ENCODE results near the gene GPSM1.

- TF ChIP-seq, protein P1, sequence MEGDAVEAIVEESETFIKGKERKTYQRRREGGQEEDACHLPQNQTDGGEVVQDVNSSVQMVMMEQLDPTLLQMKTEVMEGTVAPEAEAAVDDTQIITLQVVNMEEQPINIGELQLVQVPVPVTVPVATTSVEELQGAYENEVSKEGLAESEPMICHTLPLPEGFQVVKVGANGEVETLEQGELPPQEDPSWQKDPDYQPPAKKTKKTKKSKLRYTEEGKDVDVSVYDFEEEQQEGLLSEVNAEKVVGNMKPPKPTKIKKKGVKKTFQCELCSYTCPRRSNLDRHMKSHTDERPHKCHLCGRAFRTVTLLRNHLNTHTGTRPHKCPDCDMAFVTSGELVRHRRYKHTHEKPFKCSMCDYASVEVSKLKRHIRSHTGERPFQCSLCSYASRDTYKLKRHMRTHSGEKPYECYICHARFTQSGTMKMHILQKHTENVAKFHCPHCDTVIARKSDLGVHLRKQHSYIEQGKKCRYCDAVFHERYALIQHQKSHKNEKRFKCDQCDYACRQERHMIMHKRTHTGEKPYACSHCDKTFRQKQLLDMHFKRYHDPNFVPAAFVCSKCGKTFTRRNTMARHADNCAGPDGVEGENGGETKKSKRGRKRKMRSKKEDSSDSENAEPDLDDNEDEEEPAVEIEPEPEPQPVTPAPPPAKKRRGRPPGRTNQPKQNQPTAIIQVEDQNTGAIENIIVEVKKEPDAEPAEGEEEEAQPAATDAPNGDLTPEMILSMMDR (IDR thresholded peaks at IDR 0.05; ENCODE audit: poor library complexity), result no peak
- TF ChIP-seq EZH2 (IDR thresholded peaks at IDR 0.05; ENCODE audit: borderline replicate concordance) (no peak), EZH2phosphoT487 (IDR thresholded peaks at IDR 0.05; ENCODE audit: low read depth, severe bottlenecking, unreplicated experiment) (no peak)
Measured at GRCh38 chr9:136407911-136408310, 80.6 kb downstream of the GPSM1 start.
